Body of pancreas (tissue), 4 donors: ENCODE data around the gene EMD.

Experiments
- POLR2A ChIP-seq, 3 donors: fragments of 450-650 bp; IDR thresholded peaks; one replicate each; pipeline ENCODE4 v1.6.1; 2016; ENCODE audit warnings: antibody characterized with exemption in 3 of 3, mild to moderate bottlenecking in 2 of 3
- TF ChIP-seq, protein P1 (sequence below), 7 experiments: fragments of 450-650 bp in 4 of 7; fragments of 200-600 bp in 3 of 7; sonication (generic) in 3 of 7; IDR thresholded peaks; one replicate each; pipeline ENCODE4 v1.5.1; 2016 to 2019; ENCODE audit warnings: antibody characterized with exemption in 7 of 7

- TF ChIP-seq, protein P1, sequence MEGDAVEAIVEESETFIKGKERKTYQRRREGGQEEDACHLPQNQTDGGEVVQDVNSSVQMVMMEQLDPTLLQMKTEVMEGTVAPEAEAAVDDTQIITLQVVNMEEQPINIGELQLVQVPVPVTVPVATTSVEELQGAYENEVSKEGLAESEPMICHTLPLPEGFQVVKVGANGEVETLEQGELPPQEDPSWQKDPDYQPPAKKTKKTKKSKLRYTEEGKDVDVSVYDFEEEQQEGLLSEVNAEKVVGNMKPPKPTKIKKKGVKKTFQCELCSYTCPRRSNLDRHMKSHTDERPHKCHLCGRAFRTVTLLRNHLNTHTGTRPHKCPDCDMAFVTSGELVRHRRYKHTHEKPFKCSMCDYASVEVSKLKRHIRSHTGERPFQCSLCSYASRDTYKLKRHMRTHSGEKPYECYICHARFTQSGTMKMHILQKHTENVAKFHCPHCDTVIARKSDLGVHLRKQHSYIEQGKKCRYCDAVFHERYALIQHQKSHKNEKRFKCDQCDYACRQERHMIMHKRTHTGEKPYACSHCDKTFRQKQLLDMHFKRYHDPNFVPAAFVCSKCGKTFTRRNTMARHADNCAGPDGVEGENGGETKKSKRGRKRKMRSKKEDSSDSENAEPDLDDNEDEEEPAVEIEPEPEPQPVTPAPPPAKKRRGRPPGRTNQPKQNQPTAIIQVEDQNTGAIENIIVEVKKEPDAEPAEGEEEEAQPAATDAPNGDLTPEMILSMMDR (IDR thresholded peaks at IDR 0.05), result no peak
- no peak for TF ChIP-seq POLR2A (IDR thresholded peaks at IDR 0.05)
These were observed 40.1 kb downstream of the EMD start for GRCh38 chrX:154419189-154419588.
